ENCODE data around the gene ISCA2.

ISCA2 gene

DNA sequence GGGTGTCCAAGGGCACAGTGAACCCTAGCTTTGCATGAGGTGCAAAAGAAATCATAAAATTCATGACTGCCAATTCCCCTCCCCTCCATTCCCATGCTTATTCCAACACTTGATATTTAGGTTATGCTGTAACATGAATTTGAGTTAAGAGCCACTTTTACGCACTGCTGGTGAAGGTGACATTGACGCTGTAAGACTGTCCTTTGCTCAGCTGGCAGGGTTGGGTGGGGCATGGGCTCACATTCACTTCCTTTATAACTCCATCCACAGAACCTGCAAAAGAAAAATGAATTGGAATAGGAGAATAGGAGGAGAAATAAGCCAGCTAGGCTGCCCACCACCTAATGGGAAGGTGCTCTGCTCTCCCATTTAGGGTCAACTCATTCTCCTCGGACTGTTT, 7.4 kb upstream of the ISCA2 start:
- DNase-seq = no peak

DNA sequence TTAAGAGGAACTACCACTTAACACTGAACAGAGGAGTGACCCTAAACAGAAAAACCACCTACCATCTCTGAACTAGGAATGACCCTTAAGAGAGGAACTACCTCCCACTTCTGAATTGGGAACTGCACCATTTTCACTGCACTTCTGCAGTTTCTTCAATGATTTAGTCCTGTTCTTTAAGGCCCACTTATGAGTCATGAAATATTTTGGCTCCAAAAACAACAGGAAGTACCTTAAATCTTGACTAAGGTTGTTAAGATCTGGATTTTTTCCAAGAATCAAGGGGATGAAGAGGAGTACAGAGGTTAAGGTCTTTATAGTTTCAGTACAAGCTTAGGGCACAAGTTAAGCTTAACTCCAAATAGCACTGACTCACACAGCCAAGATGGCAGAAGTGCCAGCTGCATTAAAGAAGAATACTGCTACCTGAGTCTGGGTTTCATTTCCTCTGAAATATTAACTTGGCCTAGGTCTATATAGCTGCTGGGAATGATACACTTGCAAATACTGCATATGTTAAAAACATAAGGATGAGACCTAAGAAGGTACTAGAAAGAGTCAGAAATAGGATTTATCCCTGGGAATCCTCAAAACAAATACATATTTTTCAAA, 4.7 kb upstream of the ISCA2 start:
- peak; percentile 34 for DNase-seq

DNA sequence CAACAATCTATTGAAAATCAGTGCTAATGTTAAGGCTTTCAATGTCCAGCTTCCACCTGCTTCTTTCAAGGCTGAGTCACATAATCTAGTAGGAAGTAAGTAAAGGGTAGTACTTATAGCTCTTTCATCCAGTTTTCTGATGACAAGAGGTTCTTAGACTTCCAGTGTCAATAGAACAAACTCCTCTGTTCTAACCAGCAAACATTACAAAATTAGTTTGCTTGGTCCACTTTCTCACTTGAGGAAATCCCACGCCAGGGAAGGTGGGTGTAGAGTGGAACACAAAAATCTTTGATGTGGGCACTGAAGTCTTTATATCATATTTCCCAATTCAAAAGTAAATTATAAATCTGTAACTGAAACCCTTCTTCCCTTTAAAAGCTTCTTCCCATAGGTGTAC, 3.1 kb upstream of the ISCA2 start:
- no peak for DNase-seq

DNA sequence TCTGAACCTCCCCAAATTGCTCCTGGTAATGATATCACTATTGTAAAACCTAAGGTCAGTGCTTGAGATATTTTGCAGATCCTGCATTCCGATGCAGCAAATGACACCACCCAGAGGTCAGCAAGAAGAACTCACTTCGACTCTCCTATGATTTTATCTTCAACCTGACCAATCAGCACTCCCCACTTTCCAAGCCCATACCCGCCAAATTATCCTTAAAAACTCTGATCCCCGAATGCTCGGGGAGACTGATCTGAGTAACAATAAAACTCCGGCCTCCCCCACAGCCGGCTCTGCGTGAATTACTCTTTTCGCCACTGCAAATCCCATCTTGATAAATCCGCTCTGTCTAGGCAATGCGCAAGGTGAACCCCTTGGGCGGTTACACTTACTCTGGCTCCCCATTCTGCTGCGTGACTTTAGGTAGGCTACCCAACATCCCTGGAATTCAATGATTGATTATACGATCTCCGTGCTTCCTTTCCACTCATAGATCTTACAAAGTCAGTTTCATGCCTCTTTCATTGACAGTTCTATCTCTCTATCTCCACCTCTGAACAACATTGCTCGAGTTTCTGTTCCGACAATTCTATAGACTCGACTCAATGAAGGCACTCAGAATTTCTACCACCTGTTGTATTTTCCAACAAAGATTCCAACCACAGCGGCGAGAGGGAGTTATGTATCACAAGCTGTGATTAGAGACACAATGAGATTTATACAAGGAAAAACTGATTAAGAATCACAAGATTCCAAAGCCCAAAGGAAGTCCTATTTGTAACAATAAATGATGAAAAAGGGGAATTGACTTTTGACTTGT, 1.4 kb upstream of the ISCA2 start:
- DNase-seq = no peak

DNA sequence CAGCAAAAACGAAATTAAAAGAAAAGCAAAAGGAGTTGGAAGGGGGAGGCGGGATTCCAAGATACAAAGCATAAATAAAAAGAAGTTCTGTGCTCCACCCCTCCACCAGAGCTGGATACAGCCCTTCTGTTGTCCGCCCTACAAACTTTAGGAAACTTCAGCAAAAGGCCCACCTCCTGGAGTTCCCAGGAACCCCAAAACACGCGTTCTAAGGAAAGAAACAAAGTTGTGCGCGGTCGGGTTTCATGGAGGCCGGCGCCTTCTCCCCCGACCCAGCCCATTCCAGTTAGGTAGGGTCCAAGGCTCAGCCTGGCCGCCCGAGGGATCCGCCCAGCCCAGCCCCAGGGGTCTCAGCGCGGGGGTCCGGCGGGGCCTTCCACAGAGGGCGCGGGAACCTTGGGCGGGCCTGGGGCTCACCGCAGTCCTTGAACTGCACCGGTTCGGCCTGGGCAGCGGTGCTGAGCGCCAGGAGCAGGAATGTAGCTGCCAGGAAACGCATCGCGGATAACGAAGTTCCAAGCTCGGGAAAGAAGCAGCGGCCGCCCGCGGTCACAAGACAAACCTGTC, 706 bp upstream of the ISCA2 start, which contains the start of gene NPC2:
Gene NPC2 (minus strand): TSS at position 530 of the 567 bp plus-strand sequence. CDS start 31 bp downstream, at position 499.
- no peak for DNase-seq

DNA sequence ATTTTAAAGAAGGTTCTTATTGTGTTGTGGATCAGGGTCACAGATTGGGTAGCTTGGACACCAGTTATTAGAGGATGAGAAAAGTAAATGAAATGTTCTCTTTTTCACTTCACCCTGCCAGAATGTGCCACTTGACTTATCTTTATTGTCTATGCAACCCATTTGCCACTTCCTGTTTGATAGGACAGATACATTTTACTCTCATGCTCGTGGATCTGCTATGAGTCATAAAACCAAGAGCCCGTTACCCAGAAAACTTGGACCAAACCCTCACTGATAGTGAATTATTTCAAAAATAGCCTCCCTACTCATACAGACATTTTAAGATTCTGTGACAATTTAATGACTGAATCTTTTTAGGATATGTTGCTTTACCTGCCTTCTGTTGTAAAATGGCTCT, 1.8 kb downstream of the ISCA2 start:
- no peak for DNase-seq

DNA sequence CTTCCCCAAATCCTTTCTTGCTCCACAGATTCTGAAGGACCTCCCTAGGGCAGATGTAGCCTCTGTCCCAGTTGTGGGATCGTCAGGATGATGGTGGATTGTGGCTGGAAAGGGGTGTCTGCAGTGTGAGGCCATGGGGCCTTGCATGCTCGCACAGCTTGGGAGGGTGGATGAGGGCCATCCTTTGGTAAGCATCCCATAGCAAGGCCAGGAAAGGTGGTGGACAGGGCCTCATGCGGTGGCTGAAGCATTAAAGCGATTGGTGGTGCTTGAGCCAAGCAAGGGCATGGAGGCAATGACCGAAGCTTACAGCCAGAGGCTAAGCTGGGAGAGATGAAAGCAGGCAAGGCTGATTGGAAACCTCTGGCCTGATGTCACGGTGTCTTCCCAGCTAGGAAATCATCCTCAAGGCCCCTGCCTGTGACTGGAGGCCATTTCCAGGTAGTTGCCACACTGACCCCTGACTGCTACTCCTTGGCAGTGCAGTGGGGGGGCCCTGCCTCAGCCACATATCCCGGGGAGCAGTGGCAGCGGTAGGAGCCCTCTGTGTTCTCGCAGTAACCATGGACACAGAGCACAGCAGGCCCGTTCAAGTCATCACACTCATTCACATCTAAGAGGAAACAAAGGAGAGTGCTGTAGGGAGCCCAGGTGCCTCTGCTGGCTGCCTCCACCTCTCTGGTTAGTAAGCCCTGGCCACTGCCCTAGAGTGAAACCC, 7.0 kb downstream of the ISCA2 start:
- DNase-seq = no peak

DNA sequence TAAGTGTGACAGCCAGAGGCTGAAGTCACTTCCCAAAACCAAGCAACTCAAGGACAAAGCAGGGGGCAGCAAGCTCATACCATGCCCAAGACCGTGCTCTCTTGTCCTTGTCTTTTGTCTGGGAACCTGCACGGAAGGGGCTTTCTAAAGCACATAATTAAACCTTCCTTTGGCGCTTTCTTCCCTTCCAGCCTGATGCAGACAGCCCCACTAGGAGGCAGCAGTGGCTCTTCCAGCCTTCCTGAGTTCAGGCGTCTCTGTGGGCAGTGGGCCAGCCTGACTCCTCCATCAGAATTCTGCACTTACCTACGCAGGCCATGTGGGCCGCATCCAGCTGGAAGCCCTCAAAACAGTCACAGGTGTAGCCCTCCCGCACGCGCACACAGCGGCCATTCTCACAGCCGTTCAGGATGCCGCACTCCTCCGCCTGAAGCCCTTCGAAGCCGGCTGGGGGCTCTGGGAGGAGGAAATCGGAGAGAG, 7.6 kb downstream of the ISCA2 start:
- DNase-seq = no peak

DNA sequence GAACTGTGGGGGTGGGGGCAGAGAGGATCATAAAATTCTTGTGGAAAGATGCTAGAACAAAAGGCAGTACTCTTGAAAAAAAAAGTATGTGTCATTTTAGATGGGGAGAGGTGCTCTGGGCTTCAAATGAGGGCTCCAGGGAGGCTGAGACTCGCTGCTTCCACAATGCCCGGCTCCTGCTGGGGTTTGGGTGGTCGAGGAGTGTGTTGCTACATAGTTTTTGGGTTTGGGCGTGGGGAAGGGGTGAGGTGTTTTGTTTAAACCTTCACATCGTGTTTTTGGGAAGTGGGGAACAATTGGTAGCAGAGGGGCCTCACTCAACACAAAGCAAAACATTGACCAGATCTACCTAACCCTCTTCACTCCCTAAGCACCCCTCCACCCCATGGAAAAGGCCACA, 8.1 kb downstream of the ISCA2 start:
- DNase-seq = no peak

DNA sequence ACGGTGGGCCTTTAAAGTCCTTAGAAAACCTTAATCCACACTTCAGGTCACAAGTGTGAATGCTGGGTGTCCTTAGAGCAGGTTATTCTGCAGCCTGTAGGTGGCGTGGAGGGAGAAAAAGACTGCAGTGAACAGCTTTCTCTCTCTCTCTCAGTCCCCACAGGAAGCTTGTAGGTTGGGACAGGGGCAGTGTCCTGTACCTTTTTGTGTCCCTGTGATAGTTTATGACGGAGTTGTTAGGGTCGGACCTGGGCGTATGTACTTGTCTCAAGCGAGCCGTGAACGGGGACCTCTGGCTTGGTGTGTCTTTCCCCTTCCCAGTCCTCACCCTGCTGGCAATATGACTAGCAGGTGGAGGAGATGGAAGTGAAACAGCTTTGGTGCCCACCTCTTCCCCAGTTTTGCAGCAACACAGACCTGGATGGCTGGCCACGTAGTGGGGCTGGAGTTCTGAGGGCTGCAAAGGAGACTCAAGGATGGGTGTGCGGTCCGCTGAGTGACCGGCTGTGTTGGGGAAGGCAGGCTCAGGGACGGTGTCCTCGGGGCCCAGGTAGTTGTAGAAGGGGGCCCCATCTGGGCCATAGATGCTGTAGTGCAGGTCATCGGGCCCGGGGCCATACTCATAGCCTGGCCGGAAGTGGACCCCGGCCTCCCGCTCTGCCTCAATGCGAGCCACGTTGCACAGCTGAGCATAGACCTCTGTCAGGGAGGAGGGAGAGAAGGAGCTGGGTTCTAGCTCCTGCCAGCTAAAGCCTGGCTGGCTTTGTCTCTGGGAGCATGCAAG, 8.9 kb downstream of the ISCA2 start:
- no peak for DNase-seq

DNA sequence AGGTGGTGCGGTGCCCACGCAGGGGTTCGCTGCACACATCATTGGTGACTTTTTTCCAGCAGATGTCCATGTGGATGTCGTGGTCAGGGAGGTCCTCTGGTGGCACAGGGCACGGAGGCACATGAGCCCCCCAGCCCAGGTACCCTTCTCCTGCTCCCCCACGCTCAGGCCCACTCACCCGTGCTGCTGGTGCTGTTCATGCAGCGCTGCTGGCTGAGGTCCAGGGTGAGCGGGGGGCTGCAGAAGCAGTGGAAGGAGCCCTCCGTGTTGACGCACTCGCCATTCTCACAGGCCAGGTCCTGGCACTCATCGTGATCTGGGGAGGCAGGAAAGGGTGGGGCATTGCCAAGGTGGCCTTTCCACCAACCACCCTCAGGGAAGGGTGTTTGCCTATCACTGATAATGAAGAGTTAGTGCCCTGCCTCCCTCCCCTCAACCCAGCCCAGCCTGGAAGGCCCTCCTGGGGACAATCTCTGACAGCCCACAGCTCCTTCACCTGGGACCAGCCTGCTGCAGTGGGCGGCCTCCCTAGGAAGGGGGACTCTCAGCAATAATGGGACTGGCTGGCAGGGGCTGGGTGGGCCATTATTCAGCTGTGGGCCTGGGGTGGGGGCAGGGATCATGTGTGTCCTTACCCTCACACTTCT, 9.8 kb downstream of the ISCA2 start:
- no peak for DNase-seq

DNA sequence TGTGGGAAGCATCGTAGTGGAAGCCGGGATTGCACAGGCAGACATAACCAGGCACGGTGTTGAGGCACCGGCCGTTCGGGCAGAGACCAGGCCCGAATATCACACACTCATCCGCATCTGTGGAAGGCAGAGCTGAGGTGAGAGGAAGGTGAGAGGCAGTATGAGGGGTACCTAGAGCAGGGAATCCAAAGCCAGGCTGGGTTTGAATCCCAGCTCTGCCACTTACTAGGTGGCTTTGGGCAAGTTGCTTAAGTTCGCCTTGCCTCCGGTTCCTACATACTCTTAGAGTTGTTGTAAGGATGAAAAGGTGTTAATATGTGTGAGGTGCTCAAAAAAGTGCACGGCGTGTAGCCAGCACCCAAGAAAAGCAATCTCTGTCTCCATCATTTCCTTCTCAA, 10.4 kb downstream of the ISCA2 start:
- no peak for DNase-seq

DNA sequence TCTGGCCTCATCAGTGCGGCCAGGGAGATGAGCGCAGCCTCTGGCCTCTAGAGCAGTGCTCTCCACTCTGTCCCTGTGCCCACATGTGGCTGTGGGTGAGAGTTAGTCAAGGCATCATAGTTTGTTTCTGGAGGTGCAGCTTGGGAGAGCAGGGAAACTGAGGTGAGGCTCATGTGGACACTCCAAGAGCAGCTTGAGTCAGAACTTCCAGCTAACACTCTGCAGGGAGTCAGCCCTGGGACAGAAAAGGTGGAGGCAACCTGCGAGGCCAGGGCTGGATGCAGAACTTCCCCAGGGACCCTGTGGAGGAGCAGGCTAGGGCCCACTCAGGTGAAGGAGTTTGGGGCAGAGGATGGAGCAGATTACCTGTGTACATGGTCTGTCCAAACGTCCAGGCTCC, 10.8 kb downstream of the ISCA2 start:
- no peak for DNase-seq

DNA sequence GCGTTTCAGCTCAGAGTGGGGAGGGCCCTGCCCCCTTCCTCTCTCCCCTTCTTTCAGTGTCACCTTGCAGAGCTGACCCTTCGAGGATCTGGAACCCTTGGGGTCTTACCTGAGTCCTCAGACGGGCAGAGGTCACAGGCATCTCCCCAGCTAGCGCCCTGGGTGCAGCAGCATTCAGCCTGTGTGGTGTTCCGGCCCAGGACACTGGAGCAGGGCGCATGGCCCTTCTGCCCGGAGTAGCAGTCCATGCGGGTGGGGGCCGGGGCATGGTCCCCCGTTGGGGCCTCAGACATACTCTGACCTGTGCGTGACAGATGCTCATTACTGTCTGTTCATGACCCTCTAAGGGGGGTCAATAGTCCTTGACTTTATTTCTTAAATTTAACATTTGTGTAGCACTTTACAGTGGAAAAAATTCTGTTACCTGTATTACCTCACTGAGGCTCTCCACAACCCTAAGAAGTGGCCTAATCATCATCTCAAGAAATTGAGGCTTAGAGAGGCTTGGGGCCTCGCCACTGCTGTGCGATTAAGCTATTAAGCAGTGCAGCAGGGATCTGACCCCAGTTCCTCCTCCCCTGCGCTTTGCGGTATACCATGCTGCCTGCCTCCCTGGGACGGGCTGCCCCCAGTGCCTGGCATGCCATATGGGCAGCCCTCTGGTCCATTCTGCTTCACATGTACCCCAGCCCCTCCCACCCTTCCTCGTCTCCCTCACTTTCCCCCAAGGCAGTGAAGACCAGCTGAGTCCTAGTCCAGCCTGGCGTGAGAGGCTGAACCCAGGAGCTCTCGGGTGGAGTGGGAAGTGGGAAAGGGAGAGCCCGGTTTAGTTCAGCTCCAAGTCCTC, 11.5 kb downstream of the ISCA2 start:
- DNase-seq = no peak

DNA sequence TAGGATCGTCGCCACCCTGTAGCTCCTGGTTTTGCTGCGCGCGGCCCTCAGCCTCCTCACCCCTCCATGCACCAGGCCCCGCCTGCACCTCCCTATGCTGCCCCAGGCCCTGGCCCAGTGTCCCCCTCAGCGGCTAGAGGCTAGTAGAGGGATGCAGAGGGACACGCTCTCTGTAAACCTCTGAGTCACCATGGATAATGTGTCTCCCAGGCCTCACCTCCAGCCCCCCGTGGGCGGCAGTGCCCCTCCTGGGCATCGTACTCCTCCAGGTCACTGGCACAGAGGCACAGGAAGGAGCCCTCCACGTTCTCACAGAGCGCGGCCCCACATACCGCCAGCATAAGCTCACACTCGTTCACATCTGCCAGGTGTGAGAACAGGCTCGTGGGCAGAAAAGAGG, 12.3 kb downstream of the ISCA2 start:
- no peak for DNase-seq

DNA sequence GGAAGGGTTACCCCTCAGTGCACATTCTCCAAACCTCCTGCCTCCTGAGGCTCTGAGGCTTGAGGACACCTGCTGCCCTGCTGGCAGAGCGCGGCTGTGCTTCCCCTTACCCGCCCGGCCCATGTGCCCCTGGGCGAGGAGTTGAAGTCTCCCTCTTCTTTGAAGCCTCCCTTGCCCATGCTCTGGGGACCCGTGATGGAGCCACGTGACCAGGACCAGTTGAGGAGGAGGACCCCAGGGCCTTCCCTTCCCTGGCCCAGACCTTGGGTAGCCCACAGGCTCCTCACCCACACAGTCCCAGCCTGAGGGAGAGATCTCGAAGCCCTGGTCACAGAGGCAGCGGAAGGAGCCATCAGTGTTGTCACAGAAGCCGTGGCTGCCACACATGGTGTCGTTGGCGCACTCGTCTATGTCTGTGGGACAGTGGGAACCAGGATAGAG, 12.9 kb downstream of the ISCA2 start:
- no peak for DNase-seq

DNA sequence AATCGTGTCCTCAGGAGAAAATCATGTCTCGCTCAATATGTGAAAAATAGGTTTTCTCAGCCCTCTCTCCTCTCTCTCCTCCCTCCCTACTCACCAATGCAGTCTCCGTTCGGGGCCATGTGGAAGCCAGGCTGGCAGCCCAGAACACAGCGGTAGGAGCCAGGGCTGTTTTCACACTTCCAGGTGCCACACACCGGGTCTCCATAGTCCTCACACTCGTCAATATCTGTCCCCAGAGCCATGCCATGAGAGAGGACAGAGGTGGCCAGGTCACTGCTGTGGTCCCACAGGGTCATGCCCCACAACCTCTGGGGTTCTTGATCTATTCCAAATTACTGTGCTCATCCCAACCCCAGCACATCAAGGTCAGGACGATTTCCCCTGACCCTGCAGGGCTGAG, 13.5 kb downstream of the ISCA2 start:
- no peak for DNase-seq

DNA sequence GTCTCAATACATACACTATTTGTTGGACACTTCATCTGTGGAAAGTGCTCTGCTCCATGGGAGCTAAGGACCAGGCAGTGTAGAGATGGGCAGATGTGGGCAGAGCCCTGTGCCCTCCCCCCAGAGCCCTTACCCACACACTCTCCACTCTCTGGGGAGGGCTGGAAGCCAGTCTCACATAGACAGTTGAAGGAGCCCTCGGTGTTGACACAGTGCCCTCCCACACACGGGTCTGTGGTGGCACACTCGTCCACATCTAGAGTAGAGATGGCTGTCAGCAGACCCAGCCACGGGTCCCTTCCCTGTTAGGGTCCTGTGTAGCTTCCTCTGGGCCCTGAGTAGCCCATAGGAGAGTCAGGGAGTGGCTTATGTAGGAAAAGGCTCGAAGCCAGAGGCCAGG, 14.3 kb downstream of the ISCA2 start:
- no peak for DNase-seq

DNA sequence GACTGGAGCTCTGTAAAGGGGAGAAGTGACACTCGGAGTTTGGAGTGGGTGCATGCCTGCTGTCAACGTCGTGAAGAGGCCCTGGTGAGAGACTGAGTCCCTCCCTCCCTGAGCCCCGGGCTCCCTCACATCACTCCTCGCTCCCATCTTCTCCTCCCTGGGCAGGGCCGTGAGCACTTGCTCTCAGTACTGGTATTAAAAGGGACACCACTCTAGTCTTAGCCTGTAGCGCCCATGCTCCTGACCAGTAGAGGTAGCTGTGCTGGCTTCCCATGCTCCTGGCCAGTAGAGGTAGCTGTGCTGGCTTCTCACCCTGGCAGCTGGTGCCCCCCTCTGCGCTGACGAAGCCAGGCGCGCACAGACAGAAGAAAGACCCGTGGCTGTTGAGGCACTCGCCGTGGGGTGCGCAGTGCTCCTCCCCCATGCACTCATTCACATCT, 14.7 kb downstream of the ISCA2 start:
- DNase-seq = no peak

DNA sequence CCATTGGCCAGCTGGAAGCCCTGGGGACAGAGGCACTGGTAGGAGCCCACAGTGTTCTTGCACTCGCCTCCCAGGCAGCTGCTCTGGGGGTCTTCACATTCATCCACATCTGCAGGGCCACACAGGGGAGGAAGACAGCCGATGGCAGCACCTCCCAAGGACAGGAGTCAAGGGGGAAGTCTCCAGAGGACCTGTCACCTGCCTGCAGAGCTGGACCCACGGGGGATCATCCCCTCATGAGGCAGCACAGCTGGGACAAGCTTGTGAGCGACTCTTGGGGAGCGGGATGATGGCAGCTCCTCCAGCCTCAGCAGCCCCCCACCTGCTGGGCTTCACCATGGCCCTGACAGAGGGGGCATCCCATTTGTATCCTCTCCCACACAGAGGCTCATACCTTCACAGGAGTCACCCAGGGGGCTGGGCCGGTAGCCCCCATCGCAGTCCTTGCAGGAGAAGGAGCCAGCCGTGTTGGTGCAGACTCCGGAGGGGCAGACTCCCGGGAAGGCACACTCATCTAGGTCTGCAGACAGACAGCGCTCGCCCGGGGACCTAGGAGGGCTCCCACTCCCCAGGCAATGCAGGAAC, 15.4 kb downstream of the ISCA2 start:
- DNase-seq = no peak

Data from amniotic stem cell (primary cell).